Thyroid gland (tissue), 4 donors: ENCODE measurements around the gene SAMD13. TPM values are rescaled to one million over a fixed set of nuclear protein-coding genes. Genes with fewer than 3 reads are reported as not detected.

Experiments used
- DNase-seq, 2 donors: peaks; one replicate each; pipeline ENCODE4 v3.0.0-alpha.2; 2019
- H3K27ac ChIP-seq, 3 donors: fragments of 200-600 bp; sonication (generic); 1 replicate in 2 of 3; 2 replicates in 1 of 3; pipeline ENCODE4 v1.5.1; 2016 to 2019; ENCODE audit warnings: mild to moderate bottlenecking in 1 of 3, moderate library complexity in 1 of 3
- H3K27me3 ChIP-seq: fragments of 200-600 bp; sonication (generic); one replicate; pipeline ENCODE4 v1.5.1; 2019
- H3K36me3 ChIP-seq, 2 donors: fragments of 200-600 bp; sonication (generic); one replicate each; pipeline ENCODE4 v1.5.1; 2016 to 2019
- H3K4me1 ChIP-seq, 2 donors: fragments of 200-600 bp; sonication (generic); one replicate each; pipeline ENCODE4 v1.5.1; 2017 to 2019
- H3K4me3 ChIP-seq, 3 donors: fragments of 200-600 bp; sonication (generic); replicated peaks in 1 of 3; 1 replicate in 2 of 3; 2 replicates in 1 of 3; pipeline ENCODE4 v1.5.1; 2016; ENCODE audit warnings: mild to moderate bottlenecking in 1 of 3
- H3K9me3 ChIP-seq: fragments of 200-600 bp; sonication (generic); one replicate; pipeline ENCODE4 v1.5.1; 2017
- CTCF ChIP-seq, 6 experiments: fragments of 200-600 bp in 3 of 6; fragments of 450-650 bp in 3 of 6; sonication (generic) in 3 of 6; IDR thresholded peaks; one replicate each; pipeline ENCODE4 v1.5.1; 2016 to 2019; ENCODE audit warnings: antibody characterized with exemption in 6 of 6, mild to moderate bottlenecking in 2 of 6, inconsistent platforms in 1 of 6, moderate library complexity in 1 of 6
- POLR2A ChIP-seq, 2 donors: fragments of 450-650 bp; IDR thresholded peaks; one replicate each; pipeline ENCODE4 v1.6.1; 2017; ENCODE audit warnings: antibody characterized with exemption in 2 of 2, mild to moderate bottlenecking in 2 of 2, moderate library complexity in 1 of 2
- WGBS, 2 donors: methylation state at CpG; one replicate each; pipeline ENCODE4 v1.1.5; 2017; 5-methylcytosine and 5-hydroxymethylcytosine counted together
- intact Hi-C: fragments of 100-400 bp; cut with DNase I; formaldehyde crosslinking; loops from one replicate; pipeline ENCODE4 v1.15.1; 2023
- total RNA-seq, 4 donors: library from RNA; depleted of rRNA; stranded (reverse); fragments of >200 nt; gene quantifications; one replicate each; pipeline ENCODE4 v1.2.3, GENCODE V29; 2016

Gene SAMD13
- total RNA-seq, result 1 to 10 TPM; 5.6 to 9.5 (median 5.9) TPM

GRCh38 chr1:84301004-84301784 lies at the start of gene SAMD13:
SAMD13 (plus strand) TSS chr1:84301708; CDS start chr1:84303235, 1,527 bp downstream.
- intact Hi-C loops, result no loop called here
- Histone ChIP-seq H3K4me3 (peak within 1 kb of the TSS in 2 of 3 donors; percentile 12 to 13), H3K27me3 (no peaks in the 10 kb centered on the region), H3K9me3 (no peaks in the 10 kb centered on the region), H3K27ac (peak within 1 kb of the TSS; percentile 91 to 97 (median 95)), H3K4me1 (peaks cover 19 to 29% of the 10 kb centered on the region in 2 donors), H3K36me3 (no peaks in the 10 kb centered on the region)
- peak; percentile 93 to 95 for DNase-seq
- TF ChIP-seq CTCF (IDR thresholded peaks at IDR 0.05), result no peak
- peak; percentile 9 to 73 for TF ChIP-seq POLR2A (IDR thresholded peaks at IDR 0.05)
- WGBS, 2 donors, result 2 to 8% methylated on average over 5 of the region's 5 CpGs

GRCh38 chr1:84253036-84253435 lies 48.5 kb upstream of the SAMD13 start:
- H3K9me3 ChIP-seq, result no peaks in the 10 kb centered on the region
- peak overlapping the region; percentile 69 to 88 (median 77) for H3K27ac ChIP-seq
- H3K27me3 ChIP-seq, result no peaks in the 10 kb centered on the region
- DNase-seq, result no peak
- H3K36me3 ChIP-seq, result no peaks in the 10 kb centered on the region
- H3K4me3 ChIP-seq, result no peak overlapping the region
- TF ChIP-seq POLR2A (IDR thresholded peaks at IDR 0.05), result no peak
- no peak for TF ChIP-seq CTCF (IDR thresholded peaks at IDR 0.05)
- intact Hi-C loops, result no loop called here
- 82 to 90% methylated on average over 2 of the region's 2 CpGs for WGBS, 2 donors
- H3K4me1 ChIP-seq, result peaks cover 22 to 30% of the 10 kb centered on the region in 2 donors

GRCh38 chr1:84253891-84254290 lies 47.6 kb upstream of the SAMD13 start:
- intact Hi-C loops, result no loop called here
- no peaks in the 10 kb centered on the region for H3K27me3 ChIP-seq
- no peaks in the 10 kb centered on the region for H3K36me3 ChIP-seq
- WGBS, 2 donors, result 20 to 57% methylated on average over 4 of the region's 4 CpGs
- peak; percentile 97 for DNase-seq
- H3K4me3 ChIP-seq, result no peak overlapping the region
- peak overlapping the region; percentile 69 to 88 (median 87) for H3K27ac ChIP-seq
- no peaks in the 10 kb centered on the region for H3K9me3 ChIP-seq
- peaks cover 22 to 38% of the 10 kb centered on the region in 2 donors for H3K4me1 ChIP-seq
- TF ChIP-seq POLR2A (IDR thresholded peaks at IDR 0.05) (peak in 1 of 2 donors; percentile 46), CTCF (IDR thresholded peaks at IDR 0.05) (no peak)

GRCh38 chr1:84254703-84255238 lies 46.7 kb upstream of the SAMD13 start:
- no peaks in the 10 kb centered on the region for H3K36me3 ChIP-seq
- no peaks in the 10 kb centered on the region for H3K9me3 ChIP-seq
- intact Hi-C loops, result no loop called here
- H3K27me3 ChIP-seq, result no peaks in the 10 kb centered on the region
- no peak for TF ChIP-seq CTCF (IDR thresholded peaks at IDR 0.05)
- TF ChIP-seq POLR2A (IDR thresholded peaks at IDR 0.05), result no peak
- H3K4me1 ChIP-seq, result peaks cover 22 to 41% of the 10 kb centered on the region in 2 donors
- H3K27ac ChIP-seq, result peak overlapping the region; percentile 67 to 87 (median 69)
- 74 to 75% methylated on average over 2 of the region's 2 CpGs for WGBS, 2 donors
- DNase-seq, result no peak
- H3K4me3 ChIP-seq, result no peak overlapping the region

GRCh38 chr1:84255582-84255981 lies 45.9 kb upstream of the SAMD13 start:
- peak overlapping the region; percentile 67 to 87 (median 69) for H3K27ac ChIP-seq
- no peaks in the 10 kb centered on the region for H3K27me3 ChIP-seq
- H3K4me3 ChIP-seq, result no peak overlapping the region
- intact Hi-C loops, result no loop called here
- DNase-seq, result no peak
- H3K4me1 ChIP-seq, result peaks cover 29 to 48% of the 10 kb centered on the region in 2 donors
- H3K9me3 ChIP-seq, result no peaks in the 10 kb centered on the region
- no peaks in the 10 kb centered on the region for H3K36me3 ChIP-seq
- TF ChIP-seq CTCF (IDR thresholded peaks at IDR 0.05), result no peak
- no peak for TF ChIP-seq POLR2A (IDR thresholded peaks at IDR 0.05)
